OCI-LY7 (cell line): Measurements from ENCODE around the gene PDE10A. TPM values are rescaled to one million over a fixed set of nuclear protein-coding genes. Genes with fewer than 3 reads are reported as not detected.

Experiments
- Bru-seq: library from RNA; stranded (reverse); fragments of 400-500 nt; gene quantifications from one replicate; lab custom pipeline; 2021; lab: Mats Ljungman, UMichigan
- BruChase-seq, 2 experiments: library from RNA; stranded (reverse); fragments of 400-500 nt; gene quantifications; one replicate each; lab custom pipeline; 2021; lab: Mats Ljungman, UMichigan
- BruUV-seq: library from RNA; stranded (reverse); fragments of 400-500 nt; replicated peaks from 2 replicates; lab custom pipeline; 2021; lab: Mats Ljungman, UMichigan
- CTCF ChIA-PET: fragments of 300-600 bp; sonication (Branson Sonifier 250); formaldehyde crosslinking; loops from one replicate; lab custom pipeline; 2022; ENCODE audit warnings: antibody characterized with exemption; ENCODE audit not compliant: unreplicated experiment; lab: Charles Lee
- POLR2A ChIA-PET: fragments of 300-600 bp; sonication (Branson Sonifier 250); formaldehyde crosslinking; loops from one replicate; lab custom pipeline; 2022; ENCODE audit warnings: antibody characterized with exemption; lab: Charles Lee
- DNase-seq: peaks from one replicate; pipeline ENCODE4 v3.0.0-alpha.2; 2015; ENCODE audit warnings: low spot score
- H2AFZ ChIP-seq: fragments of 200-600 bp; sonication (generic), shearing (Covaris generic); 2 replicates; pipeline ENCODE4 v1.6.1; 2014; ENCODE audit warnings: mild to moderate bottlenecking, antibody characterized with exemption, low read length, moderate library complexity
- H3K27ac ChIP-seq: fragments of 200-600 bp; sonication (generic); 2 replicates; pipeline ENCODE4 v1.5.1; 2014; ENCODE audit warnings: mixed run types, low read depth, mild to moderate bottlenecking, moderate library complexity, low read length, inconsistent platforms; ENCODE audit not compliant: poor library complexity, severe bottlenecking
- H3K36me3 ChIP-seq: fragments of 200-600 bp; sonication (generic); 2 replicates; pipeline ENCODE4 v1.6.1; 2014; ENCODE audit warnings: mild to moderate bottlenecking, antibody characterized with exemption, low read length, moderate library complexity, mixed read lengths; ENCODE audit not compliant: insufficient read depth
- H3K4me1 ChIP-seq: fragments of 200-600 bp; sonication (generic); 2 replicates; pipeline ENCODE4 v1.5.1; 2014; ENCODE audit warnings: mild to moderate bottlenecking, low read length; ENCODE audit not compliant: insufficient read depth, poor library complexity, severe bottlenecking
- H3K4me2 ChIP-seq: fragments of 200-600 bp; sonication (generic); 2 replicates; pipeline ENCODE4 v1.6.1; 2014; ENCODE audit warnings: mild to moderate bottlenecking, low read length
- H3K4me3 ChIP-seq: fragments of 200-600 bp; sonication (generic); 2 replicates; pipeline ENCODE4 v1.5.1; 2014; ENCODE audit warnings: mild to moderate bottlenecking, low read depth, low read length; ENCODE audit not compliant: poor library complexity, severe bottlenecking
- H3K79me2 ChIP-seq: fragments of 200-600 bp; sonication (generic); 2 replicates; pipeline ENCODE4 v1.6.1; 2016; ENCODE audit warnings: low read depth, mild to moderate bottlenecking, low read length, moderate library complexity, mixed read lengths; ENCODE audit not compliant: insufficient read depth
- H3K9me2 ChIP-seq: fragments of 200-600 bp; sonication (generic); 2 replicates; pipeline ENCODE4 v1.6.1; 2016; ENCODE audit warnings: mild to moderate bottlenecking, low read length, mixed read lengths; ENCODE audit not compliant: insufficient read depth
- H3K9me3 ChIP-seq: fragments of 200-600 bp; sonication (generic); 2 replicates; pipeline ENCODE4 v1.6.1; 2014; ENCODE audit warnings: mild to moderate bottlenecking, mixed run types, low read length, mixed read lengths
- H4K20me1 ChIP-seq: fragments of 200-600 bp; sonication (generic); 2 replicates; pipeline ENCODE4 v1.6.1; 2014; ENCODE audit warnings: mild to moderate bottlenecking, antibody characterized with exemption, low read length, moderate library complexity, mixed read lengths; ENCODE audit not compliant: insufficient read depth
- EZH2phosphoT487 ChIP-seq: fragments of 200-600 bp; sonication (generic); IDR thresholded peaks from 2 replicates; pipeline ENCODE4 v1.6.1; 2018; ENCODE audit warnings: low read depth, borderline replicate concordance, mild to moderate bottlenecking, mixed run types, antibody characterized with exemption, low read length, moderate library complexity, mixed read lengths
- intact Hi-C: fragments of 100-400 bp; cut with micrococcal nuclease; formaldehyde crosslinking; loops from one replicate; pipeline ENCODE4 v1.10.0; 2022; ENCODE audit not compliant: unreplicated experiment
- long read RNA-seq: library from polyadenylated mRNA; stranded (forward); transcript quantifications from one replicate; pipeline ENCODE4 v2.0.0, GENCODE V29; 2022
- total RNA-seq, 2 experiments: library from RNA; depleted of rRNA in 1 of 2; stranded (reverse); fragments of >200 nt in 1 of 2; shearing (Covaris generic) in 1 of 2; gene quantifications; 2 replicates each; pipeline ENCODE4 v1.2.3, GENCODE V29; 2014 to 2022
- TF ChIP-seq, protein P1 (sequence below): fragments of 200-600 bp; sonication (generic); conservative IDR thresholded peaks from 2 replicates; pipeline ENCODE4 v1.5.1; 2014; ENCODE audit warnings: mild to moderate bottlenecking, antibody characterized with exemption, low read length, moderate library complexity, mixed read lengths

The PDE10A gene
- total RNA-seq (2014; rRNA removed; shearing (Covaris generic)): not detected in 2 replicates
- total RNA-seq (2022): not detected in 2 replicates
- percentile 0 among the genes with signal in this experiment for Bru-seq, nascent RNA
- not detected for BruChase-seq, experiment 1, labeled RNA remaining after a 6-hour chase
- percentile 0 among the genes with signal in this experiment for BruChase-seq, experiment 2, labeled RNA remaining after a 2-hour chase
- long read RNA-seq: 0 reads

DNA sequence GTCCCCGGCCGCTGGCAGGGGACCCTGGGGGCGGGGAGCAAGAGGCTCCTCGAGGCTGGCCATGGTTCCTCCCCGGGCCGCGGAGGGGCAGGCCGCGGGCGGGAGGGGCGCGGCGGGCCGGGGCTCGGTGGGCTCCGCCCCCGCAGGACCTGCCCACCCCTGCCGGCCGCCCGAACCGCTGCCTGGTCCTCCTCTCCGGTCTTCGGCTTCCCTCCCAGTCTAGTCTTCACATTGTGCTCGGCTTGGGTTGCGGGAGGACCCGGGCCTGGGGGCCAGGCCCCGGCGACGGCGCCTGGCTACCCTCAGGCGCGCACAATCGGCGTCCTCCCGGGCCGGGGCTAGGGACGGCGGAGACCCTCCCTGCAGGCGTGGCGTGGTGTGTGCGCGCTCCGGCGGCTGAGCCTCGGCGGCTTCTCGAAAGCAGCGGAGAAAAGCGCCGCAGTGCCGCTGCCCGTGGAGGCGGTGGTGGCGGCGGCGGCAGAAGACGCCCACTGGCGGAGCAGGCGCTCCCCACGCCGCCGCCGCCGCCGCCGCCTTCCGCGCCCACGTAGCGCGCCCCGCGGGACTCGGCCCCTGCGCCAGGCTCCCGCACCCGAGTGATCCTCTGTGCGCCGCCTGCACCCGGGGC is at the start of gene PDE10A:
Gene PDE10A (minus strand): TSS at position 493 of the 628 bp plus-strand sequence. CDS start 430 bp downstream, at position 63.
- intact Hi-C loops: no loop called here
- TF ChIP-seq, protein P1, sequence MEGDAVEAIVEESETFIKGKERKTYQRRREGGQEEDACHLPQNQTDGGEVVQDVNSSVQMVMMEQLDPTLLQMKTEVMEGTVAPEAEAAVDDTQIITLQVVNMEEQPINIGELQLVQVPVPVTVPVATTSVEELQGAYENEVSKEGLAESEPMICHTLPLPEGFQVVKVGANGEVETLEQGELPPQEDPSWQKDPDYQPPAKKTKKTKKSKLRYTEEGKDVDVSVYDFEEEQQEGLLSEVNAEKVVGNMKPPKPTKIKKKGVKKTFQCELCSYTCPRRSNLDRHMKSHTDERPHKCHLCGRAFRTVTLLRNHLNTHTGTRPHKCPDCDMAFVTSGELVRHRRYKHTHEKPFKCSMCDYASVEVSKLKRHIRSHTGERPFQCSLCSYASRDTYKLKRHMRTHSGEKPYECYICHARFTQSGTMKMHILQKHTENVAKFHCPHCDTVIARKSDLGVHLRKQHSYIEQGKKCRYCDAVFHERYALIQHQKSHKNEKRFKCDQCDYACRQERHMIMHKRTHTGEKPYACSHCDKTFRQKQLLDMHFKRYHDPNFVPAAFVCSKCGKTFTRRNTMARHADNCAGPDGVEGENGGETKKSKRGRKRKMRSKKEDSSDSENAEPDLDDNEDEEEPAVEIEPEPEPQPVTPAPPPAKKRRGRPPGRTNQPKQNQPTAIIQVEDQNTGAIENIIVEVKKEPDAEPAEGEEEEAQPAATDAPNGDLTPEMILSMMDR: no peak
- TF ChIP-seq EZH2phosphoT487: no peak
- no peaks in the 10 kb centered on the region for H3K9me2 ChIP-seq
- no peaks in the 10 kb centered on the region for H3K79me2 ChIP-seq
- H3K36me3 ChIP-seq: no peaks in the 10 kb centered on the region
- no peak within 1 kb of the TSS for H2AFZ ChIP-seq
- ChIA-PET CTCF (no interaction called here), POLR2A (no interaction called here)
- H3K4me1 ChIP-seq: no peaks in the 10 kb centered on the region
- no peak within 1 kb of the TSS for H3K4me3 ChIP-seq
- BruUV-seq: no TSS peak
- H3K9me3 ChIP-seq: no peaks in the 10 kb centered on the region
- no peak within 1 kb of the TSS for H3K27ac ChIP-seq
- H4K20me1 ChIP-seq: no peaks in the 10 kb centered on the region
- no peak within 1 kb of the TSS for H3K4me2 ChIP-seq
- no peak for DNase-seq

DNA sequence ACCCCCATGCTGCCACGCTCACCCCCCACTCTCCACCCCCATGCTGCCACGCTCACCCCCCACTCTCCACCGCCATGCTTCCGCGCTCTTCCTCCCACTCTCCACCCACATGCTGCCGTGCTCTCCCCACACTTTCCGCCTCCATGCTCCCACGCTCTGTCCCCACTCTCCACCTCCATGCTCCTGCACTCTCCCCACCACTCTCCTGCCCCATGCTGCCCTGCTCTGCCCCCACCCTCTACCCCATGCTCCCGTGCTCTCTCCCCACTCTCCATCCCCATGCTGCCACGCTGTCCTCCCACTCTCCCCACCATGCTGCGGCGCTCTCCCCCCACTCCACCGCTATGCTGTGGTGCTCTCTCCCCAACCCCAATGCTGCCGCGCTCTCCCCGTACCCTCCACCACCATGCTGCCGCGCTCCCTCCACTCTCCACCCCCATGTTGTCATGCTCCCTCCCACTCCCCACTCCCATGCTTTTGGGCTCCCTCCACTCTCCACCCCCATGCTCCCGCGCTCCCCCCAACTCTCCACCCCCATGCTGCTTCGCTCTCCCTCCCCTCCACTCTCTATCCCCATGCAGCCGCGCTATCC is 46.0 kb upstream of the PDE10A start:
- POLR2A ChIA-PET: no interaction called here
- BruUV-seq: no TSS peak

More for the DNA sequence above, 46.0 kb upstream of the PDE10A start:
- Histone ChIP-seq H4K20me1 (no peaks in the 10 kb centered on the region), H2AFZ (no peak overlapping the region), H3K4me3 (no peak overlapping the region), H3K79me2 (no peaks in the 10 kb centered on the region), H3K36me3 (no peaks in the 10 kb centered on the region), H3K4me2 (no peak overlapping the region), H3K27ac (no peak overlapping the region), H3K4me1 (no peaks in the 10 kb centered on the region), H3K9me3 (no peaks in the 10 kb centered on the region), H3K9me2 (no peaks in the 10 kb centered on the region)
- DNase-seq: no peak
- intact Hi-C loops: no loop called here
- TF ChIP-seq EZH2phosphoT487: no peak
- TF ChIP-seq, protein P1: no peak
- CTCF ChIA-PET: no interaction called here
